Neural crest cell (in vitro differentiated cells): ENCODE results near the gene IBA57. TPM values are rescaled to one million over a fixed set of nuclear protein-coding genes. Genes with fewer than 3 reads are reported as not detected.
"Not testable (repeated sequence)": the region's sequence is repeated elsewhere in the genome, so short reads cannot be mapped to it uniquely, and the experiment has no call there.

Experiments used
- DNase-seq: peaks from one replicate; pipeline ENCODE4 v3.0.0; 2021; ENCODE audit warnings: low read depth, mixed read lengths, low spot score
- H3K27ac Mint-ChIP-seq: one replicate; pipeline ENCODE4 v1.8.0; 2021; ENCODE audit warnings: mild to moderate bottlenecking, mixed read lengths; ENCODE audit not compliant: unreplicated experiment
- H3K27me3 Mint-ChIP-seq: 2 replicates; pipeline ENCODE4 v1.8.0; 2021; ENCODE audit warnings: low read depth, mild to moderate bottlenecking, mixed read lengths
- H3K36me3 Mint-ChIP-seq: 2 replicates; pipeline ENCODE4 v1.8.0; 2021; ENCODE audit warnings: low read depth, mild to moderate bottlenecking, mixed read lengths
- H3K4me1 Mint-ChIP-seq: 2 replicates; pipeline ENCODE4 v1.8.0; 2021; ENCODE audit warnings: mixed read lengths
- H3K4me3 Mint-ChIP-seq: one replicate; pipeline ENCODE4 v1.8.0; 2021; ENCODE audit warnings: mild to moderate bottlenecking, mixed read lengths
- H3K9me3 Mint-ChIP-seq: 2 replicates; pipeline ENCODE4 v1.8.0; 2021; ENCODE audit warnings: mixed read lengths
- total RNA-seq: library from RNA; stranded (reverse); gene quantifications from 2 replicates; pipeline ENCODE4 v1.2.1, GENCODE V29; 2021
- TF ChIP-seq, protein P1 (sequence below): fragments of 200-600 bp; sonication (generic); conservative IDR thresholded peaks from 2 replicates; pipeline ENCODE4 v1.5.0; 2021; ENCODE audit warnings: antibody characterized with exemption, mild to moderate bottlenecking

The IBA57 gene
- total RNA-seq, 1 donor from 2014 or later: 10.4 TPM

DNA sequence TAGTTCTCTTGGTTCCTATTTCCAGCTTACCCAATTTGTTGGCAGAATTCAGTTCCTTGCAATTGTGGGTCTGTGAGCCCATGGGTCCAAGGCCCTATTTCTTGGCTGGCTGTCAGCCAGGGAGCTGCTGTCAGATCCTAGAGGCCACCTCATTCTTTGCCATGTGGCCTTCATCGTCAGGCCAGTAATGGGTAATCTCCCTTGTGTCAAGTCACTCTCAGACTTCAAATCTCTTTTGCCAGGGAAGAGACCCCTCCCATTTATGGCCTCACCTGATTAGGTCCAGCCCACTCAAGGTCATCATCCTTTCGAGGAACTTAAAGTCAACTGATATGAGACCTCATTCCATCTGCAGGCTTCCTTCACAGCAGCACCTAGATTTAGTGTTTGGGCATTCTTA, 60.1 kb downstream of the IBA57 start:
- Mint-ChIP-seq H3K4me1 (peaks cover 5% of the 10 kb centered on the region), H3K36me3 (peaks cover 49% of the 10 kb centered on the region), H3K27ac (no peak overlapping the region), H3K9me3 (no peaks in the 10 kb centered on the region), H3K4me3 (no peak overlapping the region), H3K27me3 (no peaks in the 10 kb centered on the region)
- TF ChIP-seq, protein P1, sequence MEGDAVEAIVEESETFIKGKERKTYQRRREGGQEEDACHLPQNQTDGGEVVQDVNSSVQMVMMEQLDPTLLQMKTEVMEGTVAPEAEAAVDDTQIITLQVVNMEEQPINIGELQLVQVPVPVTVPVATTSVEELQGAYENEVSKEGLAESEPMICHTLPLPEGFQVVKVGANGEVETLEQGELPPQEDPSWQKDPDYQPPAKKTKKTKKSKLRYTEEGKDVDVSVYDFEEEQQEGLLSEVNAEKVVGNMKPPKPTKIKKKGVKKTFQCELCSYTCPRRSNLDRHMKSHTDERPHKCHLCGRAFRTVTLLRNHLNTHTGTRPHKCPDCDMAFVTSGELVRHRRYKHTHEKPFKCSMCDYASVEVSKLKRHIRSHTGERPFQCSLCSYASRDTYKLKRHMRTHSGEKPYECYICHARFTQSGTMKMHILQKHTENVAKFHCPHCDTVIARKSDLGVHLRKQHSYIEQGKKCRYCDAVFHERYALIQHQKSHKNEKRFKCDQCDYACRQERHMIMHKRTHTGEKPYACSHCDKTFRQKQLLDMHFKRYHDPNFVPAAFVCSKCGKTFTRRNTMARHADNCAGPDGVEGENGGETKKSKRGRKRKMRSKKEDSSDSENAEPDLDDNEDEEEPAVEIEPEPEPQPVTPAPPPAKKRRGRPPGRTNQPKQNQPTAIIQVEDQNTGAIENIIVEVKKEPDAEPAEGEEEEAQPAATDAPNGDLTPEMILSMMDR: no peak
- no peak for DNase-seq

DNA sequence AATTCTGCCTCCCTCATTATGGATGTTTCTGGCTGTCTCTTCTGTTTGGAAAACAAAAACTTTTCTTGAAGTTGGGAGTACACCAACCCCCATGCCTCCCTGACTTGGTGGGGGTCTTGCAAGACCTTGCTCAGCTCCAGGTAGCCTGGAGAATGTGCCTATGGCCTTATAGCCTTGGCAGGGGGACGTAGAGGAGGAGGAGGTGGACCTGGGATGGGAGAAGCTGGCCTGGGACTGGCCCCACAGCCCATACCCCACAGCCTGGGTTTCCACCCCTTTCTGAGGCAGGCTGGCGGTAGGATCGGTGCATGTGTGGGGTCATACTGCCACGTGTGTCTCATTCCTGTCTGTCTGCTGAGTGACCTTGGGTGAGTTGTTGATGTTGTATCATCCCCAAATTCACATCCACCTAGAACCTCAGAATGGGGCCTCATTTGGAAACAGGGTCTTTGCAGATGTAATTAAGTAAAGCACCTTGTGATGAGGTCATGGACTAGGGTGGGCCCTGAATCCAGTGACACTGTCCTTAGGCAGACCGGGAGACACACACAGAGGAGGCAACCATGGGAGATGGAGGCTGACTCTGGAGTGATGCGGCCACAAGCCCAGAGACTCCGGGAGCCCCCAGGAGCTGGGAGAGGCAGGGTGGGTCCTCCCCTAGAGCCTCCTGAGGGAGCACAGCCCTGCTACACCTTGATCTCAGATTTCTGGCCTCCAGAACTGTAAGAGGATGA, 60.7 kb downstream of the IBA57 start:
- no peak overlapping the region for H3K4me3 Mint-ChIP-seq
- H3K27me3 Mint-ChIP-seq: no peaks in the 10 kb centered on the region
- H3K36me3 Mint-ChIP-seq: peaks cover 50% of the 10 kb centered on the region
- no peaks in the 10 kb centered on the region for H3K9me3 Mint-ChIP-seq
- TF ChIP-seq, protein P1: no peak
- H3K4me1 Mint-ChIP-seq: peaks cover 5% of the 10 kb centered on the region
- no peak overlapping the region for H3K27ac Mint-ChIP-seq
- no peak for DNase-seq

DNA sequence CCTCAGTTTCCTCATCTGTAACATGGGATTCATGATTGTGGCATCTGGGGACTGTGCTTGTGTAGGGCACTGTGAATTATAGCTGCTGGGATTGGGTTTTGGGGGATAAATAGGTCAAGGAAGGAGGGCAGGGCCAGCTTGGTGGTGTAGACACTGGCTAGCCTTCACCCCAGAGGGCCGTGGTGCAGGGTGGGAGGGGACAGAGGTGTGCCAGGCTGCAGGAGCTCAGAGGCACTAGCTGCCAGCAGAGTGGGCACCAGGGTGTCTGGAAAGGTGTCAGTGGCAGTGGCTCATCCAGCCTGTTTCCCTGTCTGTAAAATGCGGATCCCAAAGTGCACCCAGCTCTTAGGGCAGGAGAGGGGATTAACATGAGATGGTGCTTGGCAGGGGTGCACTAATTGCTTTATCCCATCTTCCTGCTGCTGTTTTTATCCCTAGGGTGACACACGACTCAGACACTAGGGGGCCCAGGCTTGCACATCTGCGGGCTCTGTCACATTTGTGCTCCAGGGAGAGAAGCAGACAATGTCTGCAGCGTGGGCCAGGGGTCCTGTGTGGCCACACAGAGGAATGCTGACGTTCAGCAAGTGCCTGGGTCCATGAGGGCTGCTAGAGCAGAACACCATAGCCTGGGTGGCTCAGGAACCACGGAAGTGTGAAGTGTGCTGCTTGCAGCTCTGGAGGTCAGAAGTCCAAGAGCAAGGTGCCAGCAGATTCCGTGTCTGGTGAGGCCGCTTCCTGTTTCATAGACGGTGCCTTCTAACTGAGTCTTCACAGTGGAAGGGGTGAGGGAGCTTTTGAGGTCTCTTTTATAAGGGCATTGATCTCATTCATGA, 61.6 kb downstream of the IBA57 start:
- Mint-ChIP-seq H3K4me3 (no peak overlapping the region), H3K27me3 (no peaks in the 10 kb centered on the region), H3K9me3 (no peaks in the 10 kb centered on the region), H3K27ac (peak overlapping the region; percentile 50), H3K4me1 (peaks cover 5% of the 10 kb centered on the region), H3K36me3 (peaks cover 57% of the 10 kb centered on the region)
- no peak for DNase-seq
- TF ChIP-seq, protein P1: peak; percentile 41

DNA sequence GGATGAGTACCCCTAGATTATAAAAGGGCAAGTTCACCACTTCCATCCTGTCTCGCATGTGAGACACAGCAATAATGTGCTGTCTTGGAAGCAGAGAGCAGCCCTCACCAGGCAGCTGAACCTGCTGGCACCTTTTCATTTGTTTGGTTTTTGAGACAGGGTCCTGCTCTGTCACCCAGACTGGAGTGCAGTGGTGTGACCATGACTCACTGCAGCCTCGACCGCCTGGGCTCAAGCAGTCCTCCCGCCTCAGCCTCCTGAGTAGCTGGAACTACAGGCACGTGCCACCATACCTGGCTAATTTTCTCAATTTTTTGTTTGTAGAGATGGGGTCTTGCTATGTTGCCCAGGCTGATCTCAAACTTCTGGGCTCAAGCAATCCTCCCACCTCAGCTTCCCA, 62.5 kb downstream of the IBA57 start:
- not testable (repeated sequence) for H3K27ac Mint-ChIP-seq, DNase-seq, H3K4me3 Mint-ChIP-seq, H3K9me3 Mint-ChIP-seq, H3K4me1 Mint-ChIP-seq, H3K27me3 Mint-ChIP-seq
- peaks cover 60% of the 10 kb centered on the region for H3K36me3 Mint-ChIP-seq

DNA sequence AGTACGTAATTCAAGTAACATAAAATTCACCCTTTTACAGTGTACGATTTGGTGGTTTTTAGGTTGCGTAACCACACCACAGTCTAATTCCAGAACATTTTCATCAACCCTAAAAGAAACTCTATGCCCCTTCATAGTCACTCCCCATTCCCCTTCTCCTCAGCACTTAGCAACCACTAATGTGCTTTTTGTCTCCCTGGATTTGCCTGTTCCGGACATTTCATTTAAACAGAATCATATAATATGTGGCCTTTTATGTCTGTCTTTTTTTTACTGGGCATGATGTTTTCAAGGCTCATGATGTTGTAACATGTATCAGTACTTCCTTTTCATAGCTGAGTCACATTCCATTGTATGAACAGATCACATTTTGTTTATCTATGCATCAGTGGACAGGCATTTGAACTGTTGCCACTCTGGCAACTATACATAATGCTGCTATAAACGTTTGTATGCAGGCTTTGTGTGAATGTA, 63.0 kb downstream of the IBA57 start:
- H3K27ac Mint-ChIP-seq: no peak overlapping the region
- H3K36me3 Mint-ChIP-seq: peaks cover 62% of the 10 kb centered on the region
- peaks cover 3% of the 10 kb centered on the region for H3K9me3 Mint-ChIP-seq
- TF ChIP-seq, protein P1: no peak
- H3K4me1 Mint-ChIP-seq: peaks cover 5% of the 10 kb centered on the region
- H3K4me3 Mint-ChIP-seq: no peak overlapping the region
- no peaks in the 10 kb centered on the region for H3K27me3 Mint-ChIP-seq
- DNase-seq: no peak

DNA sequence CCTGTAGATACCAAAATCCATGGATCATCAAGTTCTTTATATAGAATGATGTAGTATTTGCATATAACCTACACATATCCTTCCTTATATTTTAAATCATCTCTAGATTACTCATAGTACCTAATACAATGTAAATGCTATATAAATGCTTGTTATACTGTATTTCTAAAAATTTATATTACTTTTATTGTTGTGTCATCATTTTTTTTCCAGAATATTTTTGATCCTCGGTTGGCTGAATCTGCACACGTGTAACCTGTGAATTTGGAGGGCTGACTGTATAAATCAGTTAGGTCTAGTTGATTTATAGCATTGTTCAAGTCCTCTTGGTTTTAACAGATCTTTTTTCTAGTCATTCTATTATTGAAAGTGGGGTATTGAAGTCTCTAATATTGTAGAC, 65.6 kb downstream of the IBA57 start:
- Mint-ChIP-seq H3K27me3 (no peaks in the 10 kb centered on the region), H3K36me3 (peaks cover 55% of the 10 kb centered on the region), H3K9me3 (peaks cover 12% of the 10 kb centered on the region), H3K27ac (no peak overlapping the region), H3K4me3 (no peak overlapping the region), H3K4me1 (peaks cover 5% of the 10 kb centered on the region)
- TF ChIP-seq, protein P1: no peak
- no peak for DNase-seq
